HCT116 (cell line): ENCODE measurements around the gene TMPRSS3. TPM values are rescaled to one million over a fixed set of nuclear protein-coding genes. Genes with fewer than 3 reads are reported as not detected.

Experiments
- ATAC-seq: fragments of 200-7000 bp; cut with Tn5 transposase; 2 replicates; pipeline ENCODE4 v1.9.1; 2020; ENCODE audit warnings: mild to moderate bottlenecking, moderate library complexity
- BruUV-seq: library from RNA; stranded (reverse); fragments of 400-500 nt; replicated peaks from 2 replicates; lab custom pipeline; 2021; lab: Mats Ljungman, UMichigan
- CTCF ChIA-PET: fragments of 300-600 bp; sonication (Branson Sonifier 250); formaldehyde crosslinking; loops from one replicate; lab custom pipeline; 2021; ENCODE audit warnings: antibody characterized with exemption; lab: Charles Lee
- POLR2A ChIA-PET: fragments of 300-600, 350-600 bp; sonication (Branson Sonifier 250); formaldehyde crosslinking; loops from one replicate; lab custom pipeline; 2021; ENCODE audit warnings: antibody characterized with exemption; lab: Charles Lee
- RAD21 ChIA-PET, 2 experiments: fragments of 300-600 bp; sonication (Branson Sonifier 250); formaldehyde crosslinking; loops; one replicate each; lab custom pipeline; 2023; ENCODE audit warnings: low total read pairs in 2 of 2; ENCODE audit not compliant: uncharacterized antibody in 2 of 2, unreplicated experiment in 2 of 2, low non-redundant PET in 1 of 2; lab: Charles Lee
- DNase-seq: peaks from one replicate; pipeline ENCODE4 v3.0.0-alpha.2; 2010; ENCODE audit warnings: low read depth, low spot score
- H2AFZ ChIP-seq: fragments of 200-600 bp; shearing (Covaris generic), sonication (generic); 2 replicates; pipeline ENCODE4 v1.6.1; 2017; ENCODE audit warnings: low read depth, mixed run types, mixed read lengths, antibody characterized with exemption, low read length; ENCODE audit not compliant: poor library complexity, severe bottlenecking
- H3K27ac ChIP-seq: 2 replicates; pipeline ENCODE4 v1.5.1; 2012; ENCODE audit warnings: low read depth, low read length
- H3K27me3 ChIP-seq: fragments of 200-600 bp; sonication (generic); 2 replicates; pipeline ENCODE4 v1.6.1; 2016; ENCODE audit warnings: mixed run types, low read length, mixed read lengths; ENCODE audit not compliant: insufficient read depth
- H3K36me3 ChIP-seq, 2 experiments: fragments of 200-500 bp in 1 of 2; fragments of 200-600 bp in 1 of 2; sonication (Bioruptor generic) in 1 of 2; sonication (generic) in 1 of 2; 2 replicates each; pipeline versions ENCODE4 v1.5.1 to v1.6.1; 2014 to 2016; ENCODE audit warnings: low read length in 2 of 2, inconsistent platforms in 1 of 2, mixed read lengths in 1 of 2, mixed run types in 1 of 2; ENCODE audit not compliant: insufficient read depth in 2 of 2, control insufficient read depth in 1 of 2
- H3K4me1 ChIP-seq, 2 experiments: fragments of 200-600 bp in 1 of 2; sonication (generic) in 1 of 2; 2 replicates each; pipeline versions ENCODE4 v1.5.1 to v1.6.1; 2012 to 2017; ENCODE audit warnings: low read length in 2 of 2, inconsistent platforms in 1 of 2, mild to moderate bottlenecking in 1 of 2, mixed read lengths in 1 of 2, mixed run types in 1 of 2, moderate library complexity in 1 of 2; ENCODE audit not compliant: insufficient read depth in 2 of 2, control insufficient read depth in 1 of 2
- H3K4me2 ChIP-seq: fragments of 200-600 bp; sonication (generic); 2 replicates; pipeline ENCODE4 v1.6.1; 2017; ENCODE audit warnings: mixed run types, low read length, mixed read lengths
- H3K4me3 ChIP-seq, 2 experiments: fragments of 200-600 bp in 1 of 2; sonication (generic) in 1 of 2; replicated peaks in 1 of 2; 2 replicates each; pipeline ENCODE4 v1.5.1; 2011 to 2016; ENCODE audit warnings: low read length in 2 of 2, control low read depth in 1 of 2, low read depth in 1 of 2, mild to moderate bottlenecking in 1 of 2, mixed read lengths in 1 of 2, mixed run types in 1 of 2
- H3K79me2 ChIP-seq: fragments of 200-600 bp; sonication (generic); 2 replicates; pipeline ENCODE4 v1.6.1; 2017; ENCODE audit warnings: mild to moderate bottlenecking, mixed run types, low read length, moderate library complexity, mixed read lengths; ENCODE audit not compliant: insufficient read depth
- H3K9ac ChIP-seq: fragments of 200-600 bp; sonication (generic); 2 replicates; pipeline ENCODE4 v1.6.1; 2016; ENCODE audit warnings: low read length, mixed read lengths
- H3K9me2 ChIP-seq: fragments of 200-600 bp; sonication (generic), shearing (Covaris generic); 2 replicates; pipeline ENCODE4 v1.6.1; 2017; ENCODE audit warnings: mixed run types, mild to moderate bottlenecking, moderate library complexity; ENCODE audit not compliant: insufficient read depth
- H3K9me3 ChIP-seq, 2 experiments: fragments of 200-500 bp in 1 of 2; fragments of 200-600 bp in 1 of 2; sonication (Bioruptor generic) in 1 of 2; sonication (generic) in 1 of 2; 2 replicates each; pipeline ENCODE4 v1.6.1; 2014 to 2017; ENCODE audit warnings: low read length in 2 of 2, mixed read lengths in 2 of 2, inconsistent platforms in 1 of 2, low read depth in 1 of 2, mild to moderate bottlenecking in 1 of 2, mixed run types in 1 of 2, moderate library complexity in 1 of 2; ENCODE audit not compliant: control insufficient read depth in 1 of 2, insufficient read depth in 1 of 2
- H4K20me1 ChIP-seq: fragments of 200-600 bp; sonication (generic), shearing (Covaris generic); 2 replicates; pipeline ENCODE4 v1.6.1; 2017; ENCODE audit warnings: mixed run types, mild to moderate bottlenecking, moderate library complexity; ENCODE audit not compliant: insufficient read depth
- CEBPB ChIP-seq: IDR thresholded peaks from 2 replicates; pipeline ENCODE4 v1.6.1; 2012; ENCODE audit warnings: low read depth
- EGR1 ChIP-seq: IDR thresholded peaks from 2 replicates; pipeline ENCODE4 v1.6.1; 2012; ENCODE audit warnings: low read depth
- EZH2 ChIP-seq: fragments of 200-600 bp; sonication (generic); IDR thresholded peaks from 2 replicates; pipeline ENCODE4 v1.6.1; 2017; ENCODE audit warnings: antibody characterized with exemption, mixed run types
- FOSL1 ChIP-seq: IDR thresholded peaks from 2 replicates; pipeline ENCODE4 v1.6.1; 2012; ENCODE audit warnings: low read depth
- SP1 ChIP-seq: IDR thresholded peaks from 2 replicates; pipeline ENCODE4 v1.6.1; 2012; ENCODE audit warnings: low read depth
- TCF7L2 ChIP-seq: IDR thresholded peaks from 2 replicates; pipeline ENCODE4 v1.7.0; 2011; ENCODE audit warnings: borderline replicate concordance, inconsistent platforms; ENCODE audit not compliant: insufficient read depth, insufficient read length; ENCODE audit errors: extremely low read depth
- ZFX ChIP-seq: fragments of 450-650 bp; IDR thresholded peaks from 2 replicates; pipeline ENCODE4 v1.6.1; 2017
- ZNF274 ChIP-seq: fragments of 200-500 bp; sonication (Bioruptor generic); IDR thresholded peaks from 2 replicates; pipeline ENCODE4 v1.6.1; 2014; ENCODE audit warnings: mild to moderate bottlenecking, low read depth, low read length, inconsistent platforms
- intact Hi-C: fragments of 100-400 bp; cut with micrococcal nuclease; formaldehyde crosslinking; loops from 2 replicates; pipeline ENCODE4 v1.10.0; 2022
- total RNA-seq: library from RNA; stranded (reverse); gene quantifications from one replicate; pipeline ENCODE4 v1.2.1, GENCODE V29; 2021; ENCODE audit not compliant: unreplicated experiment
- TF ChIP-seq, protein P1 (sequence below), 3 experiments: fragments of 200-600 bp in 1 of 3; sonication (generic) in 1 of 3; IDR thresholded peaks in 2 of 3; conservative IDR thresholded peaks in 1 of 3; 2 replicates each; pipeline ENCODE4 v1.5.1; 2012 to 2017; ENCODE audit warnings: low read depth in 2 of 3, low read length in 2 of 3, antibody characterized with exemption in 1 of 3, borderline replicate concordance in 1 of 3, control low read depth in 1 of 3, mild to moderate bottlenecking in 1 of 3, mixed read lengths in 1 of 3, mixed run types in 1 of 3, moderate library complexity in 1 of 3; ENCODE audit not compliant: insufficient read depth in 1 of 3
- TF ChIP-seq, protein P2 (sequence below): IDR thresholded peaks from 2 replicates; pipeline ENCODE4 v1.6.1; 2011; ENCODE audit warnings: mild to moderate bottlenecking, low read length, moderate library complexity; ENCODE audit not compliant: insufficient replicate concordance; ENCODE audit errors: extremely low read depth

The TMPRSS3 gene
- total RNA-seq, 1 experiment from 2014 or later, result not detected

DNA sequence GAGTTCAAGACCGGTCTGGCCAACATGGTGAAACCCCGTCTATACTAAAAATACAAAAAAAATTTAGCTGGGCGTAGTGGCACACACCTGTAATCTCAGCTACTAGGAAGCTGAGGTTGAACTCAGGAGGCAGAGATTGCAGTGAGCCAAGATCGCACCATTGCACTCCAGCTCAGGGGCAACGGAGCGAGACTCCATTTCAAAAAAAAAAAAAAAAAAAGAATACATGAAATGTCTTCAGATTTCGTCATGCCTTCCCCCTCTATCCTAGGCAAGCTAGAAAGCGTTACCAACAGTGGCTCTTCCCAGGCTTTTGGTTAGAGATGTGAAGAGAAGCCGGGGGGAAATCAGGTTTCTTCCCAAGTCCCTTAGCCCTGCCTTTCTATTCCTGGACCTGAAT, 33.2 kb downstream of the TMPRSS3 start (continued):
- TF ChIP-seq, protein P1, sequence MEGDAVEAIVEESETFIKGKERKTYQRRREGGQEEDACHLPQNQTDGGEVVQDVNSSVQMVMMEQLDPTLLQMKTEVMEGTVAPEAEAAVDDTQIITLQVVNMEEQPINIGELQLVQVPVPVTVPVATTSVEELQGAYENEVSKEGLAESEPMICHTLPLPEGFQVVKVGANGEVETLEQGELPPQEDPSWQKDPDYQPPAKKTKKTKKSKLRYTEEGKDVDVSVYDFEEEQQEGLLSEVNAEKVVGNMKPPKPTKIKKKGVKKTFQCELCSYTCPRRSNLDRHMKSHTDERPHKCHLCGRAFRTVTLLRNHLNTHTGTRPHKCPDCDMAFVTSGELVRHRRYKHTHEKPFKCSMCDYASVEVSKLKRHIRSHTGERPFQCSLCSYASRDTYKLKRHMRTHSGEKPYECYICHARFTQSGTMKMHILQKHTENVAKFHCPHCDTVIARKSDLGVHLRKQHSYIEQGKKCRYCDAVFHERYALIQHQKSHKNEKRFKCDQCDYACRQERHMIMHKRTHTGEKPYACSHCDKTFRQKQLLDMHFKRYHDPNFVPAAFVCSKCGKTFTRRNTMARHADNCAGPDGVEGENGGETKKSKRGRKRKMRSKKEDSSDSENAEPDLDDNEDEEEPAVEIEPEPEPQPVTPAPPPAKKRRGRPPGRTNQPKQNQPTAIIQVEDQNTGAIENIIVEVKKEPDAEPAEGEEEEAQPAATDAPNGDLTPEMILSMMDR (IDR thresholded peaks at IDR 0.05 in 2 of 3, conservative IDR thresholded peaks at IDR 0.05 in 1 of 3; ENCODE audit: borderline replicate concordance in 1 of 3, insufficient read depth in 1 of 3, low read depth in 2 of 3, low read length in 2 of 3), result no peak
- TF ChIP-seq ZNF274 (no peak), EZH2 (no peak), SP1 (no peak), CEBPB (no peak), ZFX (no peak), FOSL1 (no peak), TCF7L2 (no peak), EGR1 (no peak)

DNA sequence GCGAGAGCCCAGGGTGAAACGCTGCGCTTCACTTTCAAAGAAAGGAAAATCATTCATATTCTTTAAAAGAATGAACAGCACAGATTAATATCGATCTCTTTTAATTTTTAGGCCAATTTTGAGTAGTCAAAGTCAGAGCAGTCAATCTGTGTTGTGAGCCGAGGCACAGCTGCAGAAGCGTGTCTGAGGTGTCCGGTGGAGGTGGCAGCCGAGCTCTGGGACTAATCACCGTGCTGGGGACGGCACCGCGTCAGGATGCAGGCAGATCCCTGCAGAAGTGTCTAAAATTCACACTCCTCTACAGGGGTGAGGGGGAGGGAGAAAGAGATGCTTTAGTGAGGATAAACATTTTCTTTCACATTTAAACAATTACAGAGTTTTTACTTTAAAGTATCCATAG, 33.7 kb downstream of the TMPRSS3 start:
- intact Hi-C loops, result no loop called here
- no peak overlapping the region for H3K9ac ChIP-seq

More for the DNA sequence above, 33.7 kb downstream of the TMPRSS3 start:
- POLR2A ChIA-PET, result no interaction called here
- Histone ChIP-seq H3K27ac (no peak overlapping the region), H3K79me2 (no peaks in the 10 kb centered on the region), H3K36me3 (no peaks in the 10 kb centered on the region), H3K4me2 (no peak overlapping the region), H3K27me3 (no peaks in the 10 kb centered on the region), H2AFZ (no peak overlapping the region), H3K4me3 (no peak overlapping the region), H3K9me3 (no peaks in the 10 kb centered on the region), H3K9me2 (no peaks in the 10 kb centered on the region), H3K4me1 (no peaks in the 10 kb centered on the region), H4K20me1 (no peaks in the 10 kb centered on the region)
- ATAC-seq, result no peak
- DNase-seq, result no peak
- no TSS peak for BruUV-seq
- CTCF ChIA-PET, result interaction anchor here (0.7 to 1.5 kb wide), 2 partner anchors 12 to 19 kb away, joined by 4 to 5 read pairs; no protein-coding TSS in a partner anchor
- TF ChIP-seq, protein P2, sequence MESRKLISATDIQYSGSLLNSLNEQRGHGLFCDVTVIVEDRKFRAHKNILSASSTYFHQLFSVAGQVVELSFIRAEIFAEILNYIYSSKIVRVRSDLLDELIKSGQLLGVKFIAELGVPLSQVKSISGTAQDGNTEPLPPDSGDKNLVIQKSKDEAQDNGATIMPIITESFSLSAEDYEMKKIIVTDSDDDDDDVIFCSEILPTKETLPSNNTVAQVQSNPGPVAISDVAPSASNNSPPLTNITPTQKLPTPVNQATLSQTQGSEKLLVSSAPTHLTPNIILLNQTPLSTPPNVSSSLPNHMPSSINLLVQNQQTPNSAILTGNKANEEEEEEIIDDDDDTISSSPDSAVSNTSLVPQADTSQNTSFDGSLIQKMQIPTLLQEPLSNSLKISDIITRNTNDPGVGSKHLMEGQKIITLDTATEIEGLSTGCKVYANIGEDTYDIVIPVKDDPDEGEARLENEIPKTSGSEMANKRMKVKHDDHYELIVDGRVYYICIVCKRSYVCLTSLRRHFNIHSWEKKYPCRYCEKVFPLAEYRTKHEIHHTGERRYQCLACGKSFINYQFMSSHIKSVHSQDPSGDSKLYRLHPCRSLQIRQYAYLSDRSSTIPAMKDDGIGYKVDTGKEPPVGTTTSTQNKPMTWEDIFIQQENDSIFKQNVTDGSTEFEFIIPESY, result no peak
- RAD21 ChIA-PET, result interaction anchor here in 1 of 2 experiments (0.6 kb wide), 1 partner anchor 188 kb away, joined by 4 read pairs; no protein-coding TSS in a partner anchor
